GM06990 (cell line): Measurements from ENCODE around the gene GARIN1A.
"Not testable (repeated sequence)": the region's sequence is repeated elsewhere in the genome, so short reads cannot be mapped to it uniquely, and the experiment has no call there.

Source experiments
- DNase-seq: peaks from one replicate; pipeline ENCODE4 v3.0.0-alpha.2; 2011; ENCODE audit not compliant: insufficient read length; ENCODE audit errors: extremely low read depth
- H3K27me3 ChIP-seq: replicated peaks from 2 replicates; pipeline ENCODE4 v1.6.0; 2011; ENCODE audit warnings: low read length; ENCODE audit not compliant: control insufficient read depth, insufficient read depth
- H3K36me3 ChIP-seq: 2 replicates; pipeline ENCODE4 v1.5.1; 2011; ENCODE audit warnings: low read length; ENCODE audit not compliant: control insufficient read depth, insufficient read depth
- H3K4me3 ChIP-seq: replicated peaks from 2 replicates; pipeline ENCODE4 v1.5.1; 2011; ENCODE audit warnings: low read depth, mild to moderate bottlenecking, control low read depth, low read length
- CTCF ChIP-seq: IDR thresholded peaks from 2 replicates; pipeline ENCODE4 v1.5.1; 2011; ENCODE audit warnings: low read length, control low read depth, mild to moderate bottlenecking, inconsistent platforms; ENCODE audit not compliant: insufficient read depth, poor library complexity, severe bottlenecking

The GARIN1A gene

GRCh38 chr7:128672927-128673517 is 930 bp downstream of the GARIN1A start:
- H3K36me3 ChIP-seq = no peaks in the 10 kb centered on the region; the same call in 1 of the 2 replicates
- no peaks in the 10 kb centered on the region for H3K27me3 ChIP-seq
- TF ChIP-seq CTCF = peak; percentile 70
- H3K4me3 ChIP-seq = no peak overlapping the region
- no peak for DNase-seq

- Histone ChIP-seq H3K27me3 (no peaks in the 10 kb centered on the region), H3K36me3 (no peaks in the 10 kb centered on the region; the same call in 1 of the 2 replicates), H3K4me3 (no peak overlapping the region)
- DNase-seq = no peak
- no peak for TF ChIP-seq CTCF
Observed at GRCh38 chr7:128673571-128673970, 1.5 kb downstream of the GARIN1A start.

DNA sequence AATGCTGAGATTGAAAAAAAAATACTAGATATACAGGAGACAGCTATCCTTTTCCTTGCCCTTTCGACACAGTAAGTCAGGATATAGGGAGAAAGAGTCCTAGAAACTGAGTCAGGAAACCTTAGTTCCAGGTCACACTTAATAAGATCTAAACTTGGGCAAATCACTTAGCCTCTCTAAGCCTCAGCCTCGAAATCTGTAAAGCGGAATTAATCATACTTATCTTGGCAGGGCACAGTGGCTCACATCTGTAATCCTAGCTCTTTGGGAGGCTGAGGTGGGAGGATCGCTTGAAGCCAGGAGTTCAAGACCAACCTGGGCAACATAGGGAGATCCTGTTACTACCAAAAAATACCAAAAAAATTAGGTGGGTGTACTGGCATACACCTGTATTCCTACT is 4.6 kb downstream of the GARIN1A start:
- no peak for DNase-seq
- Histone ChIP-seq H3K4me3 (no peak overlapping the region), H3K27me3 (no peaks in the 10 kb centered on the region), H3K36me3 (no peaks in the 10 kb centered on the region)
- TF ChIP-seq CTCF = no peak

DNA sequence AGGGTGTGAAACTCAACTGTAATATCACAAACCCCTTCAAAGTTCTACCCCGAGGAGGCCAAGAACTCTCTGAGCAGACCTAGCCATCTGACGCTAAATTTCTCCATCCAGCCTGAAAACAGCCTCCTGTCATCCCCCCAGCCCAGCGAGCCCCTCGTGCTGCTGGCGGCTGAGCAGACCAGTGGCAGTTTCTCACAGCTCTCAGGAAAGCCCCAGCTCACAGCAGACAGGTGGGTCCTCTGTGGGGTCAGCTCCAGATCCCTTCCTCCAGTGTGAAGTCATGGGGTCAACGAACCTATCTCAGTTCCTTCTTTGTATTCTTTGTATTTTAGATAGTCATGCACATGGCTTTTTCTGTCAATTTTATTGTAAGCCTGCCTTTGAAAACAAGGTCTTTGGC is 7.8 kb downstream of the GARIN1A start:
- DNase-seq = no peak
- no peak for TF ChIP-seq CTCF
- Histone ChIP-seq H3K4me3 (no peak overlapping the region), H3K36me3 (no peaks in the 10 kb centered on the region), H3K27me3 (no peaks in the 10 kb centered on the region)

DNA sequence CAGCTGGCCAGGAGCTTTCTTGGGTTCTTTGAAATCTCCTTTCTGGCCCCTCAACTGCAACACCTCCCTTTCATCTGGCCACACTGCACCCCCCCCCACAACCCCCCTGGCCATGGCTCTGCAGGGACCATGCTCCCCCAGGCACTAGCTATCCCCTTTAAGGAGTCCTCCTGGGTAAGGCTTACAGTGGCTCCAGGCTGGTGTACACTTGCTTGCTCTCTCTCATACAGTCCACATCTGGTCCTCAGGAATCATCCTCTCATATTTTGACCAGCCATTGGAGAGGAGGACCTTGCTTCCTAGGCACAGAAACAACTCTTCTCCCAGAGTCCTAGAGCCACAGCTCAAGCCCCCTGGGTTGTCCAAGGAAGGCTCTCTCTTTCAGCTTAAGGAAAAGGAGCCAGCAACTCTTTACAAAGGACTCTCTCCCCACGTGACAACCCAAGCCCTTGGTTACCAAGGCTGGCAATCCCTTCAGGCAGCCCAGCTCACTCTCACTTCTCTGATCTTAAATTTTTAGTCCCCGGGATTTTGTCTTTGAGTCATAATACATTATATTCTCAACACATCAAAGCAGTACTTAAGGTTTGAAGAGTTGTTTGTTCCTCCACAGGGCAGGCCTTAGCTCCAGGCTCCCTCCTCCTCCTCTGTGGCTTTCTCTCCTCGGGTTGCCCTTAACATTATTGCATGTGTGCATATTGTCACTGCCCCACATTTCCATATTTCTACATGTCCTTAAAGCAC is 9.9 kb downstream of the GARIN1A start:
- no peak for TF ChIP-seq CTCF
- Histone ChIP-seq H3K27me3 (no peaks in the 10 kb centered on the region), H3K36me3 (no peaks in the 10 kb centered on the region), H3K4me3 (no peak overlapping the region)
- no peak for DNase-seq

DNA sequence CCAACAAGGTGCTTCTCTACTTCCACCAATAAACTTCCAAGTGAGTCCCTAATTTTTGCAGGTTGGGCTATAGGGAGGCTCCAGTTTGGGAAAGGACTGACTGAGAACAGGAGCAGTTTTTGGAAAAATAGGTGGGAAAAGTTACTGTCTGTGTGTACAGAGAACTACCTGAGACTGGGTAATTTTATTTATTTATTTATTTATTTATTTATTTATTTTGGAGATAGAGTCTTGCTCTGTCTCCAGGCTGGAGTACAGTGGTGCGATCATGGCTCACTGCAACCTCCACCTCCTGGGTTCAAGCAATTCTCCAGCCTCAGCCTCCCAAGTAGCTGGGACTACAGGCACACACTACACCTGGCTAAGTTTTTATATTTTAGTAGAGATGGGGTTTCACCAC is 11.2 kb downstream of the GARIN1A start:
- H3K36me3 ChIP-seq, H3K27me3 ChIP-seq, DNase-seq, H3K4me3 ChIP-seq: not testable (repeated sequence)

DNA sequence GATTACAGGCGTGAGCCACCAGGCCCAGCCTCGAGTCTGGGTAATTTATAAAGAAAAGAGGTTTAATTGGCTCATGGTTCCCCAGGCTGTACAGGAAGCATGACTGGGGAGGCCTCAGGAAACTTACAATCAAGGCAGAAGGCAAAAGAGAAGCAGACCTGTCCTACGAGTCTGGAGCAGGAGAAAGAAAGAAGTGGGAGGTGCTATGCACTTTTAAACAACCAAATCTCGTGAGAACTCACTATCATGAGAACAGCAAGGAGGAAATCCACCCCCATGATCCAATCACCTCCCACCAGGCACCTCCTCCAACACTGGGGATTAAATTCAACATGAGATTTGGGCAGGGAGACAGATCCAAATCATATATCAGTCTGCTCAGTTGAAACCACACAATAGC is 11.6 kb downstream of the GARIN1A start:
- not testable (repeated sequence) for H3K4me3 ChIP-seq, H3K27me3 ChIP-seq, DNase-seq, H3K36me3 ChIP-seq
